WTC11 (cell line): ENCODE results near the gene GALNT17.

Source experiments
- CREB1 ChIP-seq: sonication (generic); formaldehyde crosslinking; IDR thresholded peaks from 2 replicates; pipeline ENCODE4 v1.8.0; 2023; ENCODE audit warnings: mild to moderate bottlenecking, missing genetic modification reagents
- ETV6 ChIP-seq: sonication (generic); formaldehyde crosslinking; IDR thresholded peaks from 2 replicates; pipeline ENCODE4 v1.8.1; 2022; ENCODE audit warnings: mild to moderate bottlenecking, missing genetic modification reagents
- JAZF1 ChIP-seq: fragments of 250-450 bp; sonication (Bioruptor Pico); IDR thresholded peaks from 2 replicates; pipeline ENCODE4 v1.9.0; 2021; ENCODE audit warnings: moderate library complexity, mild to moderate bottlenecking, inconsistent platforms
- JUN ChIP-seq: sonication (generic); formaldehyde crosslinking; IDR thresholded peaks from 2 replicates; pipeline ENCODE4 v1.8.0; 2023; ENCODE audit warnings: mild to moderate bottlenecking, missing genetic modification reagents
- NR1H2 ChIP-seq: sonication (generic); formaldehyde crosslinking; IDR thresholded peaks from 2 replicates; pipeline ENCODE4 v1.9.0; 2021; ENCODE audit warnings: mild to moderate bottlenecking, moderate library complexity, missing genetic modification reagents
- TEAD4 ChIP-seq: sonication (generic); formaldehyde crosslinking; IDR thresholded peaks from 2 replicates; pipeline ENCODE4 v1.8.0; 2022; ENCODE audit warnings: mild to moderate bottlenecking, missing genetic modification reagents
- ZNF232 ChIP-seq: sonication (generic); formaldehyde crosslinking; IDR thresholded peaks from 2 replicates; pipeline ENCODE4 v1.8.0; 2022; ENCODE audit warnings: mild to moderate bottlenecking, missing genetic modification reagents
- ZNF317 ChIP-seq: sonication (generic); formaldehyde crosslinking; IDR thresholded peaks from 2 replicates; pipeline ENCODE4 v1.8.1; 2023; ENCODE audit warnings: low read depth, mild to moderate bottlenecking, moderate library complexity, missing genetic modification reagents, borderline replicate concordance
- TF ChIP-seq, protein P1 (sequence below): sonication (generic); formaldehyde crosslinking; IDR thresholded peaks from 2 replicates; pipeline ENCODE4 v1.8.1; 2022; ENCODE audit warnings: mild to moderate bottlenecking, missing genetic modification reagents, moderate library complexity, borderline replicate concordance
- TF ChIP-seq, protein P2 (sequence below): fragments of 200-600 bp; IDR thresholded peaks from 2 replicates; pipeline ENCODE4 v1.8.0; 2022; ENCODE audit warnings: antibody characterized with exemption
- TF ChIP-seq, protein P3 (sequence below): sonication (generic); formaldehyde crosslinking; IDR thresholded peaks from 2 replicates; pipeline ENCODE4 v1.8.1; 2022; ENCODE audit warnings: low read depth, missing genetic modification reagents, borderline replicate concordance
- TF ChIP-seq, protein P4 (sequence below): sonication (generic); formaldehyde crosslinking; IDR thresholded peaks from 2 replicates; pipeline ENCODE4 v1.8.1; 2023; ENCODE audit warnings: mild to moderate bottlenecking, missing genetic modification reagents, moderate library complexity

- TF ChIP-seq JAZF1 (no peak), CREB1 (CRISPR knock-in tag) (no peak), ZNF232 (CRISPR knock-in tag) (no peak), NR1H2 (CRISPR knock-in tag) (no peak), JUN (CRISPR knock-in tag) (no peak), ETV6 (no peak), ZNF317 (CRISPR knock-in tag) (no peak), TEAD4 (CRISPR knock-in tag) (no peak)
- TF ChIP-seq, protein P1, sequence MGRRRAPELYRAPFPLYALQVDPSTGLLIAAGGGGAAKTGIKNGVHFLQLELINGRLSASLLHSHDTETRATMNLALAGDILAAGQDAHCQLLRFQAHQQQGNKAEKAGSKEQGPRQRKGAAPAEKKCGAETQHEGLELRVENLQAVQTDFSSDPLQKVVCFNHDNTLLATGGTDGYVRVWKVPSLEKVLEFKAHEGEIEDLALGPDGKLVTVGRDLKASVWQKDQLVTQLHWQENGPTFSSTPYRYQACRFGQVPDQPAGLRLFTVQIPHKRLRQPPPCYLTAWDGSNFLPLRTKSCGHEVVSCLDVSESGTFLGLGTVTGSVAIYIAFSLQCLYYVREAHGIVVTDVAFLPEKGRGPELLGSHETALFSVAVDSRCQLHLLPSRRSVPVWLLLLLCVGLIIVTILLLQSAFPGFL (CRISPR knock-in tag): no peak
- TF ChIP-seq, protein P2, sequence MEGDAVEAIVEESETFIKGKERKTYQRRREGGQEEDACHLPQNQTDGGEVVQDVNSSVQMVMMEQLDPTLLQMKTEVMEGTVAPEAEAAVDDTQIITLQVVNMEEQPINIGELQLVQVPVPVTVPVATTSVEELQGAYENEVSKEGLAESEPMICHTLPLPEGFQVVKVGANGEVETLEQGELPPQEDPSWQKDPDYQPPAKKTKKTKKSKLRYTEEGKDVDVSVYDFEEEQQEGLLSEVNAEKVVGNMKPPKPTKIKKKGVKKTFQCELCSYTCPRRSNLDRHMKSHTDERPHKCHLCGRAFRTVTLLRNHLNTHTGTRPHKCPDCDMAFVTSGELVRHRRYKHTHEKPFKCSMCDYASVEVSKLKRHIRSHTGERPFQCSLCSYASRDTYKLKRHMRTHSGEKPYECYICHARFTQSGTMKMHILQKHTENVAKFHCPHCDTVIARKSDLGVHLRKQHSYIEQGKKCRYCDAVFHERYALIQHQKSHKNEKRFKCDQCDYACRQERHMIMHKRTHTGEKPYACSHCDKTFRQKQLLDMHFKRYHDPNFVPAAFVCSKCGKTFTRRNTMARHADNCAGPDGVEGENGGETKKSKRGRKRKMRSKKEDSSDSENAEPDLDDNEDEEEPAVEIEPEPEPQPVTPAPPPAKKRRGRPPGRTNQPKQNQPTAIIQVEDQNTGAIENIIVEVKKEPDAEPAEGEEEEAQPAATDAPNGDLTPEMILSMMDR: no peak
- TF ChIP-seq, protein P3, sequence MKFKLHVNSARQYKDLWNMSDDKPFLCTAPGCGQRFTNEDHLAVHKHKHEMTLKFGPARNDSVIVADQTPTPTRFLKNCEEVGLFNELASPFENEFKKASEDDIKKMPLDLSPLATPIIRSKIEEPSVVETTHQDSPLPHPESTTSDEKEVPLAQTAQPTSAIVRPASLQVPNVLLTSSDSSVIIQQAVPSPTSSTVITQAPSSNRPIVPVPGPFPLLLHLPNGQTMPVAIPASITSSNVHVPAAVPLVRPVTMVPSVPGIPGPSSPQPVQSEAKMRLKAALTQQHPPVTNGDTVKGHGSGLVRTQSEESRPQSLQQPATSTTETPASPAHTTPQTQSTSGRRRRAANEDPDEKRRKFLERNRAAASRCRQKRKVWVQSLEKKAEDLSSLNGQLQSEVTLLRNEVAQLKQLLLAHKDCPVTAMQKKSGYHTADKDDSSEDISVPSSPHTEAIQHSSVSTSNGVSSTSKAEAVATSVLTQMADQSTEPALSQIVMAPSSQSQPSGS (CRISPR knock-in tag): no peak
- TF ChIP-seq, protein P4, sequence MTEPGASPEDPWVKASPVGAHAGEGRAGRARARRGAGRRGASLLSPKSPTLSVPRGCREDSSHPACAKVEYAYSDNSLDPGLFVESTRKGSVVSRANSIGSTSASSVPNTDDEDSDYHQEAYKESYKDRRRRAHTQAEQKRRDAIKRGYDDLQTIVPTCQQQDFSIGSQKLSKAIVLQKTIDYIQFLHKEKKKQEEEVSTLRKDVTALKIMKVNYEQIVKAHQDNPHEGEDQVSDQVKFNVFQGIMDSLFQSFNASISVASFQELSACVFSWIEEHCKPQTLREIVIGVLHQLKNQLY (CRISPR knock-in tag): no peak
Observed at GRCh38 chr7:71687286-71687685, 555.3 kb downstream of the GALNT17 start.
